ENCODE data around the gene SEPTIN3.

SEPTIN3 gene

DNA sequence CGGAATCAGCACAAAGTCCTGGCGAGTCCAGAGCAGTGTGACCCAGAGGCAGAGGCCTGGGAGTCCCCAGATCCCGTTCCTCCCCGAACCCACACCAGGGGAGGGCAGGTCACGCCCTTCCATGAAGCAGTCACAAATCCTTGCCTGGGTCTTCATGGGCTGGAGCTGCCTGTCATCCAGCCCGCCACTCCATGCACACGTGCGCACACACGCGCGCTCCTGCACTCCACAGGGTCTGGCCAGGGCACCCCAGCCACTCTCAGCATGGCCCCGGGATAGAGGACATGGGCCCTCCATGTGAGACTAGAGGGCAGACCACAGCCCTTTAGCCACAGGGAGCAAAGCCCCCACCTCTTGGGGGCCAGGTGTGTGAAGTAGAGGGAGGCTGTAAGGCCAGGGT lies 36.9 kb upstream of the SEPTIN3 start:
- Histone ChIP-seq H2BK120ac (ENCODE audit: low read depth, low read length) (no peak overlapping the region), H3K4me2 (ENCODE audit: low read length) (no peak overlapping the region), H4K8ac (ENCODE audit: low read depth, low read length) (no peak overlapping the region), H3K56ac (ENCODE audit: low read length) (no peak overlapping the region), H2BK15ac (replicated peaks; ENCODE audit: low read depth) (no peak overlapping the region), H2AK5ac (ENCODE audit: low read length) (no peak overlapping the region), H3K79me1 (ENCODE audit: low read length) (no peaks in the 10 kb centered on the region), H3K36me3 (ENCODE audit: control insufficient read depth, insufficient read depth, low read length) (peaks cover 2% of the 10 kb centered on the region), H3K27ac (ENCODE audit: low read depth, low read length) (no peak overlapping the region), H2BK5ac (ENCODE audit: low read length) (no peak overlapping the region), H3K27me3 (ENCODE audit: insufficient read depth, low read length, poor library complexity) (no peaks in the 10 kb centered on the region), H3K4me1 (ENCODE audit: control insufficient read depth, low read depth, low read length) (peaks cover 2% of the 10 kb centered on the region), H3K9ac (ENCODE audit: low read length) (no peak overlapping the region), H4K5ac (ENCODE audit: low read length) (no peak overlapping the region), H3K18ac (ENCODE audit: low read length) (no peak overlapping the region), H3K23ac (ENCODE audit: low read length) (no peak overlapping the region), H3K4me3 (ENCODE audit: low read length) (no peak overlapping the region), H3K79me2 (ENCODE audit: control insufficient read depth, insufficient read depth, low read length) (no peaks in the 10 kb centered on the region), H3K4ac (ENCODE audit: low read depth, low read length) (no peak overlapping the region)
- no CpG with 5 or more reads among the region's 12 CpGs for WGBS (ENCODE audit: extremely low coverage, insufficient coverage, low lambda C conversion rate)
- DNase-seq: no peak

DNA sequence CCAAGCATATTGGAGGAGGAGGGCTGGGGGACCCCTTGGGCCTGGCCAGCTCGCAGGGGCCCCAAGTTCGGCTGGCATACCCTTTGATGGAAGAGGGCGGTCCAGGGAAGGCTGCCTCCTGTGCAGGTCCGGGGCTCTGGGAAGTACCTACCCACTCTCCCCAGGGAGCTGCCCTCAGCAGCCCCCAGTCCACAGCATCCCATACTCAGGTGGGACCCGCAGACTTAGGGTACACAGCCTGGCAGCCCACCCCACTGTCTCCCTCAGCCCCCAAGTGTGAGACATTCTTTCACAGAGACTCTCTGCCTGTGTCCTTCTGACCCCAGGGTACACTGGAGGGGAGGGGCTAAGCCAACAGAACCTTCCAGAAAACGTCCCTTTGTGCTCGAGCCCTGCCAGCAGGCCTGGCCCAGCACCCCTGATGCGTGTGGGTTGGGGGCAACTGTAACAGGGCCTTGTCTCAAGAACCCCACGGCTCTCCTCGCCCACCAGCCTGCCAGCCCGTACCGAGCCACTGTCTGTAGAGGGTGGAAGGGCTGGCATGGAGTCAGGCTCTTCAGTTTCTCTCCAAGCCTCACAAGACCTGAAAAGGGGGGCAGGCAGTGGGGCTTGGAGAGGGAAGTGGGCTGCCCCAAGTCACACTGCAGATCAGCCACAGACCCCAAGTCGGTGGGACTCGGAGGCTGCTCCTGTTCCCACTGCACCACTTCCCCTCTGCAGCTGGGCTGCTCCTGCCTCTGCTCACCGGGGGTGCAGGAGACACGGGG lies 35.6 kb upstream of the SEPTIN3 start:
- Histone ChIP-seq H4K8ac (ENCODE audit: low read depth, low read length) (no peak overlapping the region), H2AK5ac (ENCODE audit: low read length) (no peak overlapping the region), H3K4ac (ENCODE audit: low read depth, low read length) (no peak overlapping the region), H3K4me3 (ENCODE audit: low read length) (no peak overlapping the region), H3K9ac (ENCODE audit: low read length) (no peak overlapping the region), H3K36me3 (ENCODE audit: control insufficient read depth, insufficient read depth, low read length) (peaks cover 5% of the 10 kb centered on the region), H3K56ac (ENCODE audit: low read length) (no peak overlapping the region), H3K27ac (ENCODE audit: low read depth, low read length) (no peak overlapping the region), H3K18ac (ENCODE audit: low read length) (no peak overlapping the region), H4K5ac (ENCODE audit: low read length) (no peak overlapping the region), H3K79me2 (ENCODE audit: control insufficient read depth, insufficient read depth, low read length) (no peaks in the 10 kb centered on the region), H3K79me1 (ENCODE audit: low read length) (no peaks in the 10 kb centered on the region), H3K27me3 (ENCODE audit: insufficient read depth, low read length, poor library complexity) (no peaks in the 10 kb centered on the region), H2BK15ac (replicated peaks; ENCODE audit: low read depth) (no peak overlapping the region), H2BK120ac (ENCODE audit: low read depth, low read length) (no peak overlapping the region), H3K4me1 (ENCODE audit: control insufficient read depth, low read depth, low read length) (no peaks in the 10 kb centered on the region), H3K23ac (ENCODE audit: low read length) (no peak overlapping the region), H2BK5ac (ENCODE audit: low read length) (no peak overlapping the region), H3K4me2 (ENCODE audit: low read length) (no peak overlapping the region)
- DNase-seq: no peak
- WGBS (ENCODE audit: extremely low coverage, insufficient coverage, low lambda C conversion rate): no CpG with 5 or more reads among the region's 16 CpGs

DNA sequence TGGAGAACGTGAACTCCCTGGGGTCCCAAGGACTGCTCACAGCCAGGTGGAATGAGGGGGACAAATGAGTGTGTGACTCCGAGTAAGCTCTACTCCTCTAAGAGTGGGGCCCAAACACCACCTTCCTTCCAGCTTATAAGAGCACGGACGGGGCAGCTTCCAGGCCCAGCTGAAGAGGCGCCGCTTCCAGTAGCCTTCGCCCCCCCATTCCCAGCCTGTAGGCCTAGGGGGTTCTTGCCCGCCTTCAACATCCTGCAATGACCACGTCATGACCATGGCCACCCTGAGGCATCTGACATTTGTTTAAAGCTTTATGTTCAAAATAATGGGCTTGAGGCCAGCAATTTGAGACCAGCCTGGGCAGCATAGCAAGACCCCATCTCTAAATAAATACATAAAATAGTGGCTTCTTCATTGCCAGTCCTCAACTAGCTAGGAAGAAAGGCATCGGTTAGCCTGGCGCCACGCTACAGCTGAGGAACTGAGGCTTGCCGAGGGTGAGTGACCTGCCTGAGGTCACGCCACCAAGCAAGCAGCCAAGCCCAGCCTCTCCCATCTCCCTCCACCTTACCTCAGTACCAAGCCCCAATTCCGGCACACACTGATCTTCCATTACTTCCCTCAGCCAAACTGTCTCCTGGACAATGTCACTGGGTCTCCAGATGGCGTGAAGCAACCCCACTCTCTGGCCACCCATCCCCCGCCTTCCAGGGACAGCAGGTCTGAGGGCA lies 34.8 kb upstream of the SEPTIN3 start:
- Histone ChIP-seq H3K27me3 (ENCODE audit: insufficient read depth, low read length, poor library complexity) (no peaks in the 10 kb centered on the region), H4K8ac (ENCODE audit: low read depth, low read length) (no peak overlapping the region), H3K23ac (ENCODE audit: low read length) (no peak overlapping the region), H3K4me2 (ENCODE audit: low read length) (no peak overlapping the region), H4K5ac (ENCODE audit: low read length) (no peak overlapping the region), H3K4ac (ENCODE audit: low read depth, low read length) (no peak overlapping the region), H3K9ac (ENCODE audit: low read length) (no peak overlapping the region), H3K36me3 (ENCODE audit: control insufficient read depth, insufficient read depth, low read length) (peaks cover 5% of the 10 kb centered on the region), H2BK5ac (ENCODE audit: low read length) (no peak overlapping the region), H3K4me1 (ENCODE audit: control insufficient read depth, low read depth, low read length) (no peaks in the 10 kb centered on the region), H2BK15ac (replicated peaks; ENCODE audit: low read depth) (no peak overlapping the region), H2AK5ac (ENCODE audit: low read length) (no peak overlapping the region), H3K4me3 (ENCODE audit: low read length) (no peak overlapping the region), H3K18ac (ENCODE audit: low read length) (no peak overlapping the region), H3K56ac (ENCODE audit: low read length) (no peak overlapping the region), H3K27ac (ENCODE audit: low read depth, low read length) (no peak overlapping the region), H3K79me1 (ENCODE audit: low read length) (peaks cover 3% of the 10 kb centered on the region), H2BK120ac (ENCODE audit: low read depth, low read length) (no peak overlapping the region), H3K79me2 (ENCODE audit: control insufficient read depth, insufficient read depth, low read length) (no peaks in the 10 kb centered on the region)
- no CpG with 5 or more reads among the region's 17 CpGs for WGBS (ENCODE audit: extremely low coverage, insufficient coverage, low lambda C conversion rate)
- DNase-seq: no peak

DNA sequence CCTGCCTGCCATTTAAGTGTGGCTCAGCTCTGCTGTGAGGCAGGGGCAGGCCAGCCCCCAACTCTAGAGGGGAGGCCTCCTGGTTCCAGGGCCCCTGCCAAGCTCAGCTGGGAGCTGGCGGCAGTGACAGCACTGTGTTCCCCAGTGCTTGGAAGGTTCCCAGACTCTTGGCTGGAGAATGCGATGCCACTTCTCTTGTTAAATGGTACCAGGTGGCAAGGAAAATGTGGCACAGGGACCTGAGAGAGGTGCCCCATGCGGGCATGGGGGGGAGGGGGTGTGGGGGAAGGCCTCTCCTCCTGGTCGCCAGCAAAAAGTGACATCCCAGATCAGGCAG lies 34.3 kb upstream of the SEPTIN3 start:
- Histone ChIP-seq H2AK5ac (ENCODE audit: low read length) (no peak overlapping the region), H3K9ac (ENCODE audit: low read length) (no peak overlapping the region), H3K4ac (ENCODE audit: low read depth, low read length) (no peak overlapping the region), H3K56ac (ENCODE audit: low read length) (no peak overlapping the region), H3K36me3 (ENCODE audit: control insufficient read depth, insufficient read depth, low read length) (peaks cover 5% of the 10 kb centered on the region), H3K79me1 (ENCODE audit: low read length) (peaks cover 3% of the 10 kb centered on the region), H3K4me1 (ENCODE audit: control insufficient read depth, low read depth, low read length) (no peaks in the 10 kb centered on the region), H3K79me2 (ENCODE audit: control insufficient read depth, insufficient read depth, low read length) (no peaks in the 10 kb centered on the region), H3K4me2 (ENCODE audit: low read length) (no peak overlapping the region), H3K18ac (ENCODE audit: low read length) (no peak overlapping the region), H3K27me3 (ENCODE audit: insufficient read depth, low read length, poor library complexity) (no peaks in the 10 kb centered on the region), H4K5ac (ENCODE audit: low read length) (no peak overlapping the region), H3K27ac (ENCODE audit: low read depth, low read length) (no peak overlapping the region), H4K8ac (ENCODE audit: low read depth, low read length) (no peak overlapping the region), H2BK120ac (ENCODE audit: low read depth, low read length) (no peak overlapping the region), H2BK5ac (ENCODE audit: low read length) (no peak overlapping the region), H2BK15ac (replicated peaks; ENCODE audit: low read depth) (no peak overlapping the region), H3K23ac (ENCODE audit: low read length) (no peak overlapping the region), H3K4me3 (ENCODE audit: low read length) (no peak overlapping the region)
- no peak for DNase-seq
- WGBS (ENCODE audit: extremely low coverage, insufficient coverage, low lambda C conversion rate): no CpG with 5 or more reads among the region's 4 CpGs

DNA sequence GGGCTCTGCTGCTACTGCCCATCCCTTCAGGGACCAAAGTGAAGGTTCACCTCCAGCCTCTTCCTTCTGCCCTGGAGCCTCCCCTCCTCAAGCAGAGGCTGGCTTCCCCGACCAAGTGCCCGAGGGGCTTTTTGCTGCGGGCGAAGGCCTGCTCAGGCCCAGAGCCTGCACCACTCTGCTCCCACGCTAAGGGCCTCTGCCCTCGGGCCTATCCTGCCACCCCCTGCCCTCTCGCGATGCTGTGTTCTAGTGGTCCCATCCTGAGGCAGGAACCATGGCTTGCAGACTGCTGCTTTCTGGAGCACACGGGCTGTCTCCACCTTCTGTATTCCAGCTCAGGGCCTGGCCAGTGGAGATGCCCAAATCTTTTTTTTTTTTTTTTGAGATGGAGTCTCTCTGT lies 33.7 kb upstream of the SEPTIN3 start:
- no peak overlapping the region for H2BK5ac ChIP-seq (ENCODE audit: low read length)
- no peak overlapping the region for H2BK15ac ChIP-seq (replicated peaks; ENCODE audit: low read depth)
- H3K9ac ChIP-seq (ENCODE audit: low read length): no peak overlapping the region
- H3K23ac ChIP-seq (ENCODE audit: low read length): no peak overlapping the region
- no peak overlapping the region for H3K4ac ChIP-seq (ENCODE audit: low read depth, low read length)
- no peak overlapping the region for H3K4me2 ChIP-seq (ENCODE audit: low read length)
- no peaks in the 10 kb centered on the region for H3K79me2 ChIP-seq (ENCODE audit: control insufficient read depth, insufficient read depth, low read length)
- peaks cover 3% of the 10 kb centered on the region for H3K79me1 ChIP-seq (ENCODE audit: low read length)
- H3K4me1 ChIP-seq (ENCODE audit: control insufficient read depth, low read depth, low read length): no peaks in the 10 kb centered on the region
- WGBS (ENCODE audit: extremely low coverage, insufficient coverage, low lambda C conversion rate): no CpG with 5 or more reads among the region's 9 CpGs
- peaks cover 5% of the 10 kb centered on the region for H3K36me3 ChIP-seq (ENCODE audit: control insufficient read depth, insufficient read depth, low read length)
- no peak overlapping the region for H3K4me3 ChIP-seq (ENCODE audit: low read length)
- H3K56ac ChIP-seq (ENCODE audit: low read length): no peak overlapping the region
- H3K27ac ChIP-seq (ENCODE audit: low read depth, low read length): no peak overlapping the region
- H2BK120ac ChIP-seq (ENCODE audit: low read depth, low read length): no peak overlapping the region
- H3K18ac ChIP-seq (ENCODE audit: low read length): no peak overlapping the region
- H3K27me3 ChIP-seq (ENCODE audit: insufficient read depth, low read length, poor library complexity): no peaks in the 10 kb centered on the region
- no peak overlapping the region for H4K8ac ChIP-seq (ENCODE audit: low read depth, low read length)
- H2AK5ac ChIP-seq (ENCODE audit: low read length): no peak overlapping the region
- DNase-seq: no peak
- H4K5ac ChIP-seq (ENCODE audit: low read length): no peak overlapping the region

DNA sequence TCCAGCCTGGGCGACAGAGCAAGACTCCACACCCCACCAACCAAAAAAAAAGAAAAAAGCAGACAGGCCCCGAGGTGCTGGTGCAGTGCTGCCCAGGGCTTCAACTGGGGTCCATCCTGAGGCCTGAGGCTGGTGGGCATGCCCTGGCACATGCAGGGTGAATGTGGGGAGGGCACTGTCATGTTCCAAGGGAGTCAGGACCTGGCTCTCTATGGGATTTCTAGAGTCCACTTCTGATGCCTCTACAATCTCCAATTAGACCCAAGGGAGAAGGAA lies 32.4 kb upstream of the SEPTIN3 start:
- no peak overlapping the region for H2AK5ac ChIP-seq (ENCODE audit: low read length)
- H3K4ac ChIP-seq (ENCODE audit: low read depth, low read length): no peak overlapping the region
- H3K4me2 ChIP-seq (ENCODE audit: low read length): no peak overlapping the region
- H3K79me1 ChIP-seq (ENCODE audit: low read length): peaks cover 8% of the 10 kb centered on the region
- no peak overlapping the region for H3K18ac ChIP-seq (ENCODE audit: low read length)
- H2BK15ac ChIP-seq (replicated peaks; ENCODE audit: low read depth): no peak overlapping the region
- H3K4me3 ChIP-seq (ENCODE audit: low read length): no peak overlapping the region
- peaks cover 10% of the 10 kb centered on the region for H3K36me3 ChIP-seq (ENCODE audit: control insufficient read depth, insufficient read depth, low read length)
- H4K5ac ChIP-seq (ENCODE audit: low read length): no peak overlapping the region
- no peak overlapping the region for H3K56ac ChIP-seq (ENCODE audit: low read length)
- H3K4me1 ChIP-seq (ENCODE audit: control insufficient read depth, low read depth, low read length): no peaks in the 10 kb centered on the region
- H3K79me2 ChIP-seq (ENCODE audit: control insufficient read depth, insufficient read depth, low read length): no peaks in the 10 kb centered on the region
- H3K27ac ChIP-seq (ENCODE audit: low read depth, low read length): no peak overlapping the region
- H2BK5ac ChIP-seq (ENCODE audit: low read length): no peak overlapping the region
- no peak overlapping the region for H3K23ac ChIP-seq (ENCODE audit: low read length)
- H2BK120ac ChIP-seq (ENCODE audit: low read depth, low read length): no peak overlapping the region
- H3K9ac ChIP-seq (ENCODE audit: low read length): no peak overlapping the region
- no peaks in the 10 kb centered on the region for H3K27me3 ChIP-seq (ENCODE audit: insufficient read depth, low read length, poor library complexity)
- WGBS (ENCODE audit: extremely low coverage, insufficient coverage, low lambda C conversion rate): no CpG with 5 or more reads among the region's 2 CpGs
- no peak overlapping the region for H4K8ac ChIP-seq (ENCODE audit: low read depth, low read length)
- no peak for DNase-seq
